H1 (cell line): ENCODE data around the gene PKD1L1. TPM values are rescaled to one million over a fixed set of nuclear protein-coding genes. Genes with fewer than 3 reads are reported as not detected.

ENCODE experiments used
- ASH2L ChIP-seq: fragments of 200-600, 300-600 bp; sonication (generic); IDR thresholded peaks from one replicate; pipeline ENCODE4 v1.7.1; 2017; ENCODE audit warnings: low read length
- ATF2 ChIP-seq: IDR thresholded peaks from 2 replicates; pipeline ENCODE4 v1.6.1; 2012; ENCODE audit warnings: low read length, inconsistent platforms
- CBX5 ChIP-seq: fragments of 300-800, 300-1000 bp; sonication (generic); IDR thresholded peaks from 2 replicates; pipeline ENCODE4 v1.7.1; 2016; ENCODE audit warnings: antibody characterized with exemption, low read length, low read depth
- CHD7 ChIP-seq: fragments of 300-600 bp; sonication (generic); IDR thresholded peaks from 2 replicates; pipeline ENCODE4 v1.7.1; 2012; ENCODE audit warnings: low read length, moderate library complexity, mild to moderate bottlenecking, inconsistent platforms; ENCODE audit not compliant: insufficient replicate concordance
- GABPA ChIP-seq: IDR thresholded peaks from 2 replicates; pipeline ENCODE4 v1.6.1; 2011; ENCODE audit warnings: mild to moderate bottlenecking, low read length, moderate library complexity, borderline replicate concordance; ENCODE audit not compliant: insufficient read depth
- GTF2F1 ChIP-seq: IDR thresholded peaks from 2 replicates; pipeline ENCODE4 v1.6.1; 2012; ENCODE audit warnings: low read depth, low read length, improper control_type of control experiment, borderline replicate concordance
- RNF2 ChIP-seq: fragments of 200-900, 300-1000 bp; sonication (generic); IDR thresholded peaks from 2 replicates; pipeline ENCODE4 v1.7.1; 2016; ENCODE audit warnings: borderline replicate concordance, low read depth, mild to moderate bottlenecking, antibody characterized with exemption, low read length; ENCODE audit not compliant: poor library complexity, severe bottlenecking; ENCODE audit errors: missing control alignments
- SP2 ChIP-seq: IDR thresholded peaks from 2 replicates; pipeline ENCODE4 v1.6.1; 2012; ENCODE audit warnings: mild to moderate bottlenecking, low read length, inconsistent platforms
- SRF ChIP-seq: IDR thresholded peaks from 2 replicates; pipeline ENCODE4 v1.6.1; 2011; ENCODE audit warnings: mild to moderate bottlenecking, low read depth, low read length, moderate library complexity
- TEAD4 ChIP-seq: IDR thresholded peaks from 2 replicates; pipeline ENCODE4 v1.6.1; 2012; ENCODE audit warnings: low read depth, low read length, inconsistent platforms, mixed read lengths
- polyA plus RNA-seq, 7 experiments: library from polyadenylated mRNA; depleted of rRNA in 3 of 7; stranded (reverse) in 5 of 7; unstranded in 2 of 7; fragments of >200 nt in 5 of 7; fragments of 200-250 nt in 2 of 7; gene quantifications; 1 replicate in 5 of 7; 2 replicates in 1 of 7; 4 replicates in 1 of 7; pipeline versions ENCODE4 v1.2.1 to v1.2.3, GENCODE V29; 2011 to 2013; ENCODE audit warnings: missing spikeins in 2 of 7, mixed read lengths in 2 of 7
- total RNA-seq: library from RNA; stranded (reverse); fragmentation: NEBNext Ultra II Directional; extraction: Animal tissue kit (Norgen Biotek cat#: 25700); gene quantifications from 2 replicates; pipeline ENCODE4 v1.2.1, GENCODE V29; 2021

The PKD1L1 gene
- total and polyA plus RNA-seq, 2 of the 8 experiments (the other 6 are each of a cell fraction or from before 2014, with no cell fraction given) = 0.22 to 0.35 TPM

GRCh38 chr7:47967708-47968107 is 19.4 kb upstream of the PKD1L1 start (continued):
- TF ChIP-seq CHD7 = no peak
- no peak for TF ChIP-seq TEAD4
- no peak for TF ChIP-seq GABPA
- TF ChIP-seq CBX5 = no peak
- TF ChIP-seq GTF2F1 = no peak
- no peak for TF ChIP-seq SRF
- TF ChIP-seq RNF2 = no peak
- TF ChIP-seq ASH2L = no peak
- TF ChIP-seq SP2 = no peak
- TF ChIP-seq ATF2 = no peak
